Measurements from ENCODE around the gene MMP7. TPM values are rescaled to one million over a fixed set of nuclear protein-coding genes. Genes with fewer than 3 reads are reported as not detected.

Gene MMP7
- total and polyA plus RNA-seq, 8 donors, result 0.20 to 136 (median 0.52) TPM; not detected in 1

DNA sequence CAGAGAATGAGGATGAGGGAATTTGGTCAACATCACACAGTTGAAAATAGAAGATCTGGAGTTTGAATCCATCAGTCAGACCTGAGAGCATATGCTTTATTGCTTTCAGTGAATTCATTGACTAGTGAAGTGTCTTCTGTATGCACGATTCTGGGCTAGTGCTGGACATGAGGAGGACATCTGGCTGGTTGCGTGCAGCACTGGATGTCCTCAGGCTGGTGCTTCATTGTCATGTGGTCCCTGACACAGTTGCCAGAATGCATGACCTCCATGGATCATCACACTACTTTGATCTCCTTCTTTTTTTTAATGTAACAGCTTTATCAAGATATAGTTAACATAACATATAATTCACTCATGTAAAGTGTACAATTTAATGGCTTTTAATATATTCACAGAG is 44.5 kb upstream of the MMP7 start:
- intact Hi-C loops (cut with DNase I), result no loop called here
- TF ChIP-seq, protein P1, sequence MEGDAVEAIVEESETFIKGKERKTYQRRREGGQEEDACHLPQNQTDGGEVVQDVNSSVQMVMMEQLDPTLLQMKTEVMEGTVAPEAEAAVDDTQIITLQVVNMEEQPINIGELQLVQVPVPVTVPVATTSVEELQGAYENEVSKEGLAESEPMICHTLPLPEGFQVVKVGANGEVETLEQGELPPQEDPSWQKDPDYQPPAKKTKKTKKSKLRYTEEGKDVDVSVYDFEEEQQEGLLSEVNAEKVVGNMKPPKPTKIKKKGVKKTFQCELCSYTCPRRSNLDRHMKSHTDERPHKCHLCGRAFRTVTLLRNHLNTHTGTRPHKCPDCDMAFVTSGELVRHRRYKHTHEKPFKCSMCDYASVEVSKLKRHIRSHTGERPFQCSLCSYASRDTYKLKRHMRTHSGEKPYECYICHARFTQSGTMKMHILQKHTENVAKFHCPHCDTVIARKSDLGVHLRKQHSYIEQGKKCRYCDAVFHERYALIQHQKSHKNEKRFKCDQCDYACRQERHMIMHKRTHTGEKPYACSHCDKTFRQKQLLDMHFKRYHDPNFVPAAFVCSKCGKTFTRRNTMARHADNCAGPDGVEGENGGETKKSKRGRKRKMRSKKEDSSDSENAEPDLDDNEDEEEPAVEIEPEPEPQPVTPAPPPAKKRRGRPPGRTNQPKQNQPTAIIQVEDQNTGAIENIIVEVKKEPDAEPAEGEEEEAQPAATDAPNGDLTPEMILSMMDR (IDR thresholded peaks at IDR 0.05), result no peak

DNA sequence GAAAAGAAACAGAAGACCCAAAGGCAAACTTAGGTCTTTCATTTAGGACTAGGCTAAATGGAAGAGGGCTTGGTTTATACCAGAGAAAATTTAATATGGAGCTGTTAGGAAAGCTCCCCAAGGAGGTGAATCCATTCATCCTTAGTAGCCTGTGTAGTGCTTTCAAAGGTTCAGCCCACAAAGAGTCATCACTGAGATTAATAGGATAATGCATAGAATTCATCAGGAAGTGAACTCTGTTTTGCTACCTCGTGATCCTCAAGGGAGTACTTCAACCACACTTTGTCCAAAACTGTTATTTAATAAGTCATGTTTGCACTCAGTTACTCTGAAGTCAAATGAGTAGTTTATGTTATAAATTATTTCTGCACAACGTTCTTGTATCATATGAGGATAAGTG is 43.3 kb upstream of the MMP7 start:
- TF ChIP-seq, protein P1 (IDR thresholded peaks at IDR 0.05), result no peak
- intact Hi-C loops (cut with DNase I), result no loop called here
- Histone ChIP-seq H3K36me3 (no peaks in the 10 kb centered on the region), H3K27ac (no peak overlapping the region), H3K9me3 (no peaks in the 10 kb centered on the region), H3K4me3 (no peak overlapping the region), H3K4me1 (peaks cover 0 to 16% of the 10 kb centered on the region in 2 donors), H3K27me3 (no peaks in the 10 kb centered on the region)
- ATAC-seq, result peak; percentile 24
- DNase-seq, result no peak

More for the DNA sequence above, 44.5 kb upstream of the MMP7 start:
- Histone ChIP-seq H3K4me1 (peaks cover 0 to 16% of the 10 kb centered on the region in 2 donors), H3K9me3 (no peaks in the 10 kb centered on the region), H3K27me3 (no peaks in the 10 kb centered on the region), H3K27ac (no peak overlapping the region), H3K4me3 (no peak overlapping the region), H3K36me3 (no peaks in the 10 kb centered on the region)
- no peak for ATAC-seq
- no peak for DNase-seq

- intact Hi-C loops (cut with DNase I), result no loop called here
- TF ChIP-seq, protein P1 (IDR thresholded peaks at IDR 0.05), result no peak
- peak in 2 of 4 donors; percentile 15 to 51 for DNase-seq
- Histone ChIP-seq H3K4me1 (peaks cover 0 to 14% of the 10 kb centered on the region in 2 donors), H3K36me3 (no peaks in the 10 kb centered on the region), H3K4me3 (no peak overlapping the region), H3K9me3 (peaks cover 0 to 6% of the 10 kb centered on the region in 2 donors), H3K27me3 (no peaks in the 10 kb centered on the region), H3K27ac (no peak overlapping the region)
- ATAC-seq, result no peak
These were observed 42.1 kb upstream of the MMP7 start for GRCh38 chr11:102572554-102573220.

GRCh38 chr11:102568851-102569250 is 38.3 kb upstream of the MMP7 start:
- intact Hi-C loops (cut with DNase I), result no loop called here
- no peaks in the 10 kb centered on the region for H3K36me3 ChIP-seq
- H3K9me3 ChIP-seq, result peaks cover 0 to 12% of the 10 kb centered on the region in 2 donors
- DNase-seq, result no peak
- no peak overlapping the region for H3K27ac ChIP-seq
- H3K4me3 ChIP-seq, result no peak overlapping the region
- H3K27me3 ChIP-seq, result no peaks in the 10 kb centered on the region
- TF ChIP-seq, protein P1 (IDR thresholded peaks at IDR 0.05), result no peak
- no peak for ATAC-seq
- H3K4me1 ChIP-seq, result no peaks in the 10 kb centered on the region

DNA sequence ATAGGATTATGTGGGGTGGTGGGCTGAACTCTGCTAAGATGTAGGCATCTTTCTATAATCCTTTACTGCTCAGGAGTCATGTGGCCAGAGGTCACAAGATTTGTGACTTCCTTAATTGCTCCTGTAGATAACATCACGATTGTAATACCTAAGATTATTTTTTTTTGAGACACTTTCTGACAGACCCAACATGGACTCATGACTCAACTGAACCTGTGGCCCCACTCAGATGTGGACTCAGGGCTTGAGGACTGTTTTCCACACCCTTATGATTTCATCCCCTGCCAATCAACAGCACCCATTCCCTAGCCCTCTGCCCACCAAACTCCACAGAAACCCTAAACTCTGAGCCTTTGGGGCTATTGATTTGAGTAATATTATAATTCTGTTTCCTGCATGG is 35.6 kb upstream of the MMP7 start:
- TF ChIP-seq, protein P1 (IDR thresholded peaks at IDR 0.05), result no peak
- H3K4me1 ChIP-seq, result peaks cover 5 to 8% of the 10 kb centered on the region in 2 donors
- no peak for ATAC-seq
- no peaks in the 10 kb centered on the region for H3K27me3 ChIP-seq
- no peaks in the 10 kb centered on the region for H3K36me3 ChIP-seq
- H3K9me3 ChIP-seq, result peaks cover 0 to 12% of the 10 kb centered on the region in 2 donors
- intact Hi-C loops (cut with DNase I), result no loop called here
- DNase-seq, result no peak
- H3K27ac ChIP-seq, result no peak overlapping the region
- no peak overlapping the region for H3K4me3 ChIP-seq
